Myocyte (in vitro differentiated cells): ENCODE data around the gene MPST. TPM values are rescaled to one million over a fixed set of nuclear protein-coding genes. Genes with fewer than 3 reads are reported as not detected.
"Not testable (repeated sequence)": the region's sequence is repeated elsewhere in the genome, so short reads cannot be mapped to it uniquely, and the experiment has no call there.

Source experiments
- DNase-seq: peaks from one replicate; pipeline ENCODE4 v3.0.0-alpha.2; 2012; ENCODE audit warnings: low read depth
- polyA plus RNA-seq: library from polyadenylated mRNA; unstranded; fragments of >200 nt; gene quantifications from one replicate; pipeline ENCODE4 v1.2.1, GENCODE V29; 2012; ENCODE audit warnings: missing spikeins
- total RNA-seq: library from RNA; depleted of rRNA; stranded (reverse); fragments of >200 nt; gene quantifications from 2 replicates; pipeline ENCODE4 v1.2.3, GENCODE V29; 2014

MPST gene
- 71.5 and 109 TPM in 2 replicates for total RNA-seq
- polyA plus RNA-seq = 32.2 TPM

GRCh38 chr22:37019309-37020191, at the start of gene MPST, which contains the start of gene TST:
TSS of gene MPST (plus strand) at chr22:37019742. CDS start at chr22:37019837, 95 bp downstream.
TSS of gene TST (minus strand) at chr22:37019447. CDS start at chr22:37018732, 715 bp downstream.
- DNase-seq = peak; percentile 82

GRCh38 chr22:36971341-36972125, 48.0 kb upstream of the MPST start:
- DNase-seq = no peak

- DNase-seq = no peak
Measured at GRCh38 chr22:36976606-36977005, 42.9 kb upstream of the MPST start.

- peak; percentile 25 for DNase-seq
Measured at GRCh38 chr22:36977401-36977861, 42.1 kb upstream of the MPST start.

- DNase-seq = peak; percentile 83
Measured at GRCh38 chr22:36977947-36978660, 41.4 kb upstream of the MPST start.

GRCh38 chr22:36979016-36979910, 40.3 kb upstream of the MPST start:
- no peak for DNase-seq

GRCh38 chr22:36981247-36981775, 38.2 kb upstream of the MPST start:
- no peak for DNase-seq

- no peak for DNase-seq
Measured at GRCh38 chr22:36982136-36982535, 37.4 kb upstream of the MPST start.

GRCh38 chr22:36985211-36985889, 34.2 kb upstream of the MPST start:
- no peak for DNase-seq

GRCh38 chr22:36986242-36986821, 33.2 kb upstream of the MPST start:
- no peak for DNase-seq

GRCh38 chr22:36988075-36988832, 31.3 kb upstream of the MPST start:
- no peak for DNase-seq

- not testable (repeated sequence) for DNase-seq
Measured at GRCh38 chr22:36989012-36989411, 30.5 kb upstream of the MPST start.

- no peak for DNase-seq
Measured at GRCh38 chr22:36990457-36990856, 29.1 kb upstream of the MPST start.

GRCh38 chr22:36991206-36991605, 28.3 kb upstream of the MPST start:
- no peak for DNase-seq

GRCh38 chr22:36997746-36998145, 21.8 kb upstream of the MPST start:
- DNase-seq = no peak

- DNase-seq = no peak
Measured at GRCh38 chr22:36998620-36999351, 20.8 kb upstream of the MPST start.

GRCh38 chr22:36999463-36999862, 20.1 kb upstream of the MPST start:
- no peak for DNase-seq
